Heart right ventricle (tissue), 16 donors: ENCODE results near the gene GPR162. TPM values are rescaled to one million over a fixed set of nuclear protein-coding genes. Genes with fewer than 3 reads are reported as not detected.

ENCODE experiments used
- ATAC-seq, 8 donors: fragments of 200-7000 bp; cut with Tn5 transposase; one replicate each; pipeline ENCODE4 v1.9.1; 2020; ENCODE audit warnings: mild to moderate bottlenecking in 8 of 8, moderate library complexity in 8 of 8, moderate number of reproducible peaks in 1 of 8
- DNase-seq, 2 donors: peaks; one replicate each; pipeline ENCODE4 v3.0.0-alpha.2; 2020
- H3K27ac ChIP-seq, 10 donors: fragments of 200-600 bp; sonication (generic) in 2 of 10; one replicate each; pipeline versions ENCODE4 v1.5.0 to v1.8.0; 2020 to 2022; ENCODE audit warnings: mild to moderate bottlenecking in 3 of 10
- H3K27me3 ChIP-seq, 7 donors: fragments of 200-600 bp; one replicate each; pipeline ENCODE4 v1.8.0; 2021 to 2022; ENCODE audit warnings: mild to moderate bottlenecking in 2 of 7
- H3K36me3 ChIP-seq, 9 donors: fragments of 200-600 bp; sonication (generic) in 1 of 9; one replicate each; pipeline versions ENCODE4 v1.5.0 to v1.8.0; 2020 to 2022; ENCODE audit warnings: mild to moderate bottlenecking in 2 of 9
- H3K4me1 ChIP-seq, 9 donors: fragments of 200-600 bp; sonication (generic) in 1 of 9; one replicate each; pipeline versions ENCODE4 v1.5.0 to v1.8.0; 2020 to 2022; ENCODE audit warnings: mild to moderate bottlenecking in 4 of 9
- H3K4me3 ChIP-seq, 10 donors: fragments of 200-600 bp; sonication (generic) in 2 of 10; one replicate each; pipeline versions ENCODE4 v1.5.0 to v1.8.0; 2020 to 2022; ENCODE audit warnings: mild to moderate bottlenecking in 7 of 10, moderate library complexity in 2 of 10
- H3K9me3 ChIP-seq, 11 donors: fragments of 200-600 bp in 10 of 11; sonication (generic) in 2 of 11; one replicate each; pipeline versions ENCODE4 v1.5.0 to v1.8.0; 2013 to 2022; ENCODE audit warnings: mild to moderate bottlenecking in 2 of 11, control low read depth in 1 of 11, moderate library complexity in 1 of 11
- CTCF ChIP-seq, 9 donors: fragments of 200-600 bp; sonication (generic) in 2 of 9; IDR thresholded peaks; one replicate each; pipeline versions ENCODE4 v1.5.0 to v1.8.0; 2021 to 2022; ENCODE audit warnings: antibody characterized with exemption in 9 of 9, mild to moderate bottlenecking in 5 of 9, moderate library complexity in 1 of 9
- WGBS, 2 donors: extraction: QIAGEN DNeasy Blood & Tissue Kit; methylation state at CpG; one replicate each; pipeline ENCODE4 v1.1.7; 2013; ENCODE audit warnings: inconsistent platforms in 1 of 2; 5-methylcytosine and 5-hydroxymethylcytosine counted together
- intact Hi-C, 10 donors: fragments of 100-400 bp; cut with DNase I; formaldehyde crosslinking; loops; one replicate each; pipeline versions ENCODE4 v1.11.1 to v1.14.2; 2022
- polyA plus RNA-seq, 2 donors: library from polyadenylated mRNA; stranded (reverse); fragments of 200-250 nt; gene quantifications; one replicate each; pipeline ENCODE4 v1.2.3, GENCODE V29; 2013
- total RNA-seq, 10 donors: library from RNA; stranded (reverse); fragmentation: NEBNext Ultra II Directional in 3 of 10; extraction: Animal tissue kit (Norgen Biotek cat#: 25700) in 3 of 10; gene quantifications; one replicate each; pipeline versions ENCODE4 v1.2.1 to v1.2.4, GENCODE V29; 2021 to 2023
- donor health status: Arrhythmogenic right ventricular cardiomyopathy.
- donor health status: ischemic (EF 13 %, LVEDD 7.1; RV severe dilation, severe dysfunction).
- donor health status: healthy with polysubstance abuse.
- donor health status: DM: no; HTN: yes; CAD: no.
- donor health status: DM: no; HTN: no; CAD: no.
- donor health status: ischemic (EF 25% LVEDD 6.9; RV normal size, moderate dysfunction).
- donor health status: ischemic (EF 25% LVEDD 5.7; RV mildly dilated, moderate dysfunction).
- donor health status: healthy.
- donor health status: DM: yes; HTN: yes; CAD: no.
- donor health status: Ischemic cardiomyopathy.
- donor health status: ischemic (EF 35%, LVEDD 5.7; RV mildly dilated, moderate dysfunction).
- donor health status: nonischemic (EF 11% LVEDD 7.7; RV severe dilation, severe dysfunction).
- donor health status: DM: yes; HTN: yes; CAD: no.
- donor health status: PGD.
- donor health status: ischemic (EF 29% LVEDD 5.4; RV normal size, mild dysfunction).
- donor health status: nonischemic (EF 23%, LVEDD 6.1; RV moderate dilation, normal function).

The GPR162 gene
- total and polyA plus RNA-seq, 12 donors, result 1.8 to 16.8 (median 4.2) TPM

DNA sequence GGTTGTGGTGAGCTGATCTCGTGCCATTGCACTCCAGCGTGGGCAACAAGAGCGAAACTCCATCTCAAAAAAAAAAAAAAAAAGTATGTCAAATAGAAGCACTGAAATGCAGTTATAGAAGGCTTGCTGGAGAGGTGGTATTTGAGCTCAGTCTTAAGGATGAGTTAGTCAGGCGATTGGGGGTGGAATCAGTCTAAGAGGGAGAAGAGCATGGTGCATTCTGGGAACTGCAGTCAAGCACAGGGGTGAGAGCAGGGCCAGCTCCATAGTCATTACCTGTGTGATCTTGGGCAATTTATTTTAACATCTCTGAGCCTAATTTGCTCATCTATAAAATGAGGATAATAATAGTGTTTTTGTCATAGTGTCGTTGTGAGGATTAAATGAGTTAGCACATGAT, 13.3 kb downstream of the GPR162 start:
- no peak for DNase-seq
- Histone ChIP-seq H3K27ac (peak overlapping the region in 4 of 10 donors; percentile 87 to 91 (median 90)), H3K4me3 (peak overlapping the region in 3 of 10 donors; percentile 26 to 56 (median 51)), H3K4me1 (peaks cover 0 to 45% (median 6%) of the 10 kb centered on the region in 9 donors), H3K27me3 (peaks cover 0 to 8% (median 0%) of the 10 kb centered on the region in 7 donors), H3K36me3 (peaks cover 0 to 82% (median 20%) of the 10 kb centered on the region in 9 donors), H3K9me3 (no peaks in the 10 kb centered on the region)
- no peak for TF ChIP-seq CTCF (IDR thresholded peaks at IDR 0.05)
- no peak for ATAC-seq
- 85 to 90% methylated on average over 5 of the region's 5 CpGs for WGBS, 2 donors
- intact Hi-C loops, result no loop called here

GRCh38 chr12:6836851-6837250, 15.2 kb downstream of the GPR162 start:
- no peak for ATAC-seq
- Histone ChIP-seq H3K9me3 (no peaks in the 10 kb centered on the region), H3K36me3 (peaks cover 0 to 73% (median 20%) of the 10 kb centered on the region in 9 donors), H3K27ac (no peak overlapping the region), H3K4me1 (peaks cover 0 to 54% (median 6%) of the 10 kb centered on the region in 9 donors), H3K27me3 (no peaks in the 10 kb centered on the region), H3K4me3 (no peak overlapping the region)
- DNase-seq, result no peak
- WGBS, 2 donors, result 89 to 94% methylated on average over 16 of the region's 16 CpGs
- intact Hi-C loops, result no loop called here
- no peak for TF ChIP-seq CTCF (IDR thresholded peaks at IDR 0.05)

- no peak for ATAC-seq
- no peak for DNase-seq
- no peaks in the 10 kb centered on the region for H3K27me3 ChIP-seq
- H3K27ac ChIP-seq, result no peak overlapping the region
- 94 to 95% methylated on average over 26 of the region's 26 CpGs for WGBS, 2 donors
- no peaks in the 10 kb centered on the region for H3K9me3 ChIP-seq
- no peak overlapping the region for H3K4me3 ChIP-seq
- intact Hi-C loops, result no loop called here
- H3K36me3 ChIP-seq, result peaks cover 0 to 76% (median 20%) of the 10 kb centered on the region in 9 donors
- no peak for TF ChIP-seq CTCF (IDR thresholded peaks at IDR 0.05)
- peaks cover 0 to 54% (median 6%) of the 10 kb centered on the region in 9 donors for H3K4me1 ChIP-seq
Observed at GRCh38 chr12:6837370-6838060, 15.9 kb downstream of the GPR162 start.

DNA sequence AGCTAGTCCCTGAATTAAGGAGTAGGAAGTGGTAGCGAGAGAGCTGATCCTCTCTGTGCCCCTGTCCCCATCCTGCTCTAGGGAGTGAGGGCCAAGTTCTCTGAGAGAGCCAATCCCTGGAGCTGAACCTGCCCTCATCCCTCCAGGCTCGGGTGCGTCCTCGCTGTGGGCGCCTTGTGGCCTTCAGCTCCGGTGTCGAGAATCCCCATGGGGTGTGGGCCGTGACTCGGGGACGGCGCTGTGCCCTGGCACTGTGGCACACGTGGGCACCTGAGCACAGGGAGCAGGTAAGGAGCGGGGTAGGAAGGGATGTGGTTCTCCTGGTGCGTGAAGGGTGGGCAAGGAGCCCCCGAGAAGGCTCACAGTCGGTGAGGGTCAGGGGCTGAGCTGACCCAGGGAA, 17.2 kb downstream of the GPR162 start:
- 93 to 95% methylated on average over 16 of the region's 16 CpGs for WGBS, 2 donors
- Histone ChIP-seq H3K4me3 (no peak overlapping the region), H3K27me3 (no peaks in the 10 kb centered on the region), H3K9me3 (no peaks in the 10 kb centered on the region), H3K27ac (no peak overlapping the region), H3K4me1 (peaks cover 0 to 51% (median 6%) of the 10 kb centered on the region in 9 donors), H3K36me3 (peaks cover 0 to 82% (median 20%) of the 10 kb centered on the region in 9 donors)
- no peak for TF ChIP-seq CTCF (IDR thresholded peaks at IDR 0.05)
- ATAC-seq, result peak in 1 of 8 donors; percentile 3
- no peak for DNase-seq
- intact Hi-C loops, result no loop called here
